Measurements from ENCODE around the gene ARID5B. TPM values are rescaled to one million over a fixed set of nuclear protein-coding genes. Genes with fewer than 3 reads are reported as not detected.

The ARID5B gene
- total RNA-seq, 2 experiments from 2014 or later: 34.8 to 35.9 TPM

GRCh38 chr10:62062752-62063512 lies 161.4 kb downstream of the ARID5B start:
- Mint-ChIP-seq H3K27ac (peak overlapping the region; percentile 86), H3K4me1 (peaks cover 84% of the 10 kb centered on the region), H3K36me3 (peaks cover 87% of the 10 kb centered on the region), H3K27me3 (no peaks in the 10 kb centered on the region), H3K9me3 (ENCODE audit: low read depth) (peaks cover 4% of the 10 kb centered on the region), H3K4me3 (no peak overlapping the region)
- DNase-seq (no peak), ATAC-seq (peak; percentile 51)
- CTCF ChIA-PET: interaction anchor here (0.7 to 2.9 kb wide), 7 partner anchors 11 to 182 kb away, joined by 3 to 13 read pairs (median 5); no protein-coding TSS in a partner anchor

- peaks cover 84% of the 10 kb centered on the region for H3K36me3 Mint-ChIP-seq
- H3K4me3 Mint-ChIP-seq: peak overlapping the region; percentile 11
- peak overlapping the region; percentile 86 for H3K27ac Mint-ChIP-seq
- peaks cover 4% of the 10 kb centered on the region for H3K9me3 Mint-ChIP-seq (ENCODE audit: low read depth)
- no peaks in the 10 kb centered on the region for H3K27me3 Mint-ChIP-seq
- ATAC-seq (peak; percentile 60), DNase-seq (no peak)
- peaks cover 80% of the 10 kb centered on the region for H3K4me1 Mint-ChIP-seq
- CTCF ChIA-PET: interaction anchor here (1.7 to 2.9 kb wide), 4 partner anchors 11 to 181 kb away, joined by 5 to 13 read pairs (median 10); no protein-coding TSS in a partner anchor
Measured at GRCh38 chr10:62063795-62064472, 162.4 kb downstream of the ARID5B start.

GRCh38 chr10:62067560-62067959 lies 166.1 kb downstream of the ARID5B start:
- Mint-ChIP-seq H3K36me3 (peaks cover 81% of the 10 kb centered on the region), H3K27me3 (no peaks in the 10 kb centered on the region), H3K27ac (peak overlapping the region; percentile 3), H3K4me3 (no peak overlapping the region), H3K9me3 (ENCODE audit: low read depth) (no peaks in the 10 kb centered on the region), H3K4me1 (peaks cover 77% of the 10 kb centered on the region)
- no peak for DNase-seq
- ATAC-seq: no peak
- CTCF ChIA-PET: interaction anchor here (1.8 kb wide), 1 partner anchor 12 kb away, joined by 4 read pairs; no protein-coding TSS in a partner anchor

GRCh38 chr10:62068464-62068863 lies 167.0 kb downstream of the ARID5B start:
- Mint-ChIP-seq H3K9me3 (ENCODE audit: low read depth) (no peaks in the 10 kb centered on the region), H3K4me1 (peaks cover 77% of the 10 kb centered on the region), H3K27ac (peak overlapping the region; percentile 11), H3K27me3 (no peaks in the 10 kb centered on the region), H3K4me3 (no peak overlapping the region), H3K36me3 (peaks cover 85% of the 10 kb centered on the region)
- CTCF ChIA-PET: interaction anchor here (1.8 kb wide), 1 partner anchor 11 kb away, joined by 4 read pairs; no protein-coding TSS in a partner anchor
- ATAC-seq (no peak), DNase-seq (no peak)

- Mint-ChIP-seq H3K27me3 (no peaks in the 10 kb centered on the region), H3K9me3 (ENCODE audit: low read depth) (no peaks in the 10 kb centered on the region), H3K27ac (peak overlapping the region; percentile 50), H3K4me1 (peaks cover 68% of the 10 kb centered on the region), H3K36me3 (peaks cover 82% of the 10 kb centered on the region), H3K4me3 (no peak overlapping the region)
- no peak for ATAC-seq
- DNase-seq: no peak
- CTCF ChIA-PET: interaction anchor here (1.1 to 1.8 kb wide), 3 partner anchors 10 to 31 kb away, joined by 3 to 4 read pairs (median 3); no protein-coding TSS in a partner anchor
Measured at GRCh38 chr10:62069452-62070178, 168.1 kb downstream of the ARID5B start.

GRCh38 chr10:62071846-62072281 lies 170.4 kb downstream of the ARID5B start:
- DNase-seq (peak; percentile 56), ATAC-seq (peak; percentile 64)
- CTCF ChIA-PET: interaction anchor here (1.0 kb wide), 1 partner anchor 9 kb away, joined by 3 read pairs; no protein-coding TSS in a partner anchor
- Mint-ChIP-seq H3K27me3 (no peaks in the 10 kb centered on the region), H3K4me3 (no peak overlapping the region), H3K36me3 (peaks cover 81% of the 10 kb centered on the region), H3K27ac (peak overlapping the region; percentile 54), H3K4me1 (peaks cover 62% of the 10 kb centered on the region), H3K9me3 (ENCODE audit: low read depth) (no peaks in the 10 kb centered on the region)

GRCh38 chr10:62072901-62073300 lies 171.4 kb downstream of the ARID5B start:
- Mint-ChIP-seq H3K27me3 (no peaks in the 10 kb centered on the region), H3K27ac (peak overlapping the region; percentile 73), H3K4me1 (peaks cover 66% of the 10 kb centered on the region), H3K9me3 (ENCODE audit: low read depth) (no peaks in the 10 kb centered on the region), H3K36me3 (peaks cover 79% of the 10 kb centered on the region), H3K4me3 (no peak overlapping the region)
- ATAC-seq (no peak), DNase-seq (no peak)
- CTCF ChIA-PET: interaction anchor here (1.0 kb wide), 1 partner anchor 111 kb away, joined by 3 read pairs; no protein-coding TSS in a partner anchor

- no peaks in the 10 kb centered on the region for H3K27me3 Mint-ChIP-seq
- H3K9me3 Mint-ChIP-seq (ENCODE audit: low read depth): no peaks in the 10 kb centered on the region
- no peak for DNase-seq
- peaks cover 69% of the 10 kb centered on the region for H3K4me1 Mint-ChIP-seq
- H3K4me3 Mint-ChIP-seq: no peak overlapping the region
- peaks cover 81% of the 10 kb centered on the region for H3K36me3 Mint-ChIP-seq
- CTCF ChIA-PET: interaction anchor here (1.0 kb wide), 1 partner anchor 111 kb away, joined by 3 read pairs; no protein-coding TSS in a partner anchor
- no peak for ATAC-seq
- H3K27ac Mint-ChIP-seq: peak overlapping the region; percentile 73
Measured at GRCh38 chr10:62073429-62073828, 171.9 kb downstream of the ARID5B start.

- peak overlapping the region; percentile 16 for H3K27ac Mint-ChIP-seq
- no peaks in the 10 kb centered on the region for H3K9me3 Mint-ChIP-seq (ENCODE audit: low read depth)
- H3K4me3 Mint-ChIP-seq: no peak overlapping the region
Measured at GRCh38 chr10:62075414-62075813, 173.9 kb downstream of the ARID5B start.

GRCh38 chr10:62075912-62076311 lies 174.4 kb downstream of the ARID5B start:
- Mint-ChIP-seq H3K4me1 (peaks cover 67% of the 10 kb centered on the region), H3K4me3 (no peak overlapping the region), H3K36me3 (peaks cover 82% of the 10 kb centered on the region), H3K9me3 (ENCODE audit: low read depth) (no peaks in the 10 kb centered on the region), H3K27me3 (no peaks in the 10 kb centered on the region), H3K27ac (peak overlapping the region; percentile 9)
- CTCF ChIA-PET: interaction anchor here (1.6 to 1.8 kb wide), 2 partner anchors 13 to 112 kb away, joined by 4 to 8 read pairs; no protein-coding TSS in a partner anchor
- ATAC-seq (no peak), DNase-seq (no peak)

More at GRCh38 chr10:62075414-62075813, 173.9 kb downstream of the ARID5B start:
- no peak for ATAC-seq
- DNase-seq: no peak
- Mint-ChIP-seq H3K4me1 (peaks cover 65% of the 10 kb centered on the region), H3K36me3 (peaks cover 82% of the 10 kb centered on the region), H3K27me3 (no peaks in the 10 kb centered on the region)
- CTCF ChIA-PET: interaction anchor here (1.1 to 1.8 kb wide), 3 partner anchors 11 to 113 kb away, joined by 3 to 8 read pairs (median 4); no protein-coding TSS in a partner anchor

- CTCF ChIA-PET: interaction anchor here (0.7 kb wide), 1 partner anchor 168 kb away, joined by 3 read pairs; no protein-coding TSS in a partner anchor
- DNase-seq (no peak), ATAC-seq (peak; percentile 62)
- Mint-ChIP-seq H3K36me3 (peaks cover 79% of the 10 kb centered on the region), H3K4me1 (peaks cover 69% of the 10 kb centered on the region), H3K9me3 (ENCODE audit: low read depth) (no peaks in the 10 kb centered on the region), H3K4me3 (no peak overlapping the region), H3K27ac (peak overlapping the region; percentile 39), H3K27me3 (no peaks in the 10 kb centered on the region)
Measured at GRCh38 chr10:62076891-62077290, 175.4 kb downstream of the ARID5B start.

GRCh38 chr10:62077330-62078015 lies 176.0 kb downstream of the ARID5B start:
- Mint-ChIP-seq H3K4me3 (no peak overlapping the region), H3K27ac (peak overlapping the region; percentile 20), H3K9me3 (ENCODE audit: low read depth) (no peaks in the 10 kb centered on the region), H3K4me1 (peaks cover 69% of the 10 kb centered on the region), H3K36me3 (peaks cover 74% of the 10 kb centered on the region), H3K27me3 (no peaks in the 10 kb centered on the region)
- CTCF ChIA-PET: interaction anchor here (0.7 kb wide), 1 partner anchor 167 kb away, joined by 3 read pairs; no protein-coding TSS in a partner anchor
- no peak for ATAC-seq
- no peak for DNase-seq

Measured in activated CD8-positive, alpha-beta memory T cell treated with anti-CD3 and anti-CD28 coated beads, Interleukin-2, amount 10 ng/mL, durations not matched to agents 7 days and 5 days (primary cell).